ENCODE results near the gene NT5M.

NT5M gene

GRCh38 chr17:17343896-17344506, 40.8 kb downstream of the NT5M start:
- DNase-seq (ENCODE audit: low spot score): no peak

GRCh38 chr17:17344507-17345293, 41.5 kb downstream of the NT5M start:
- no peak for DNase-seq (ENCODE audit: low spot score)

- no peak for DNase-seq (ENCODE audit: low spot score)
Measured at GRCh38 chr17:17345294-17345597, 42.1 kb downstream of the NT5M start.

GRCh38 chr17:17345686-17346427, 42.7 kb downstream of the NT5M start:
- no peak for DNase-seq (ENCODE audit: low spot score)

- DNase-seq (ENCODE audit: low spot score): no peak
Measured at GRCh38 chr17:17346428-17347233, 43.5 kb downstream of the NT5M start.

- no peak for DNase-seq (ENCODE audit: low spot score)
Measured at GRCh38 chr17:17347234-17347955, 44.2 kb downstream of the NT5M start.

GRCh38 chr17:17347956-17348871, 45.0 kb downstream of the NT5M start:
- DNase-seq (ENCODE audit: low spot score): no peak

- DNase-seq (ENCODE audit: low spot score): no peak
Measured at GRCh38 chr17:17348872-17349723, 45.9 kb downstream of the NT5M start.

GRCh38 chr17:17349724-17350106, 46.5 kb downstream of the NT5M start:
- no peak for DNase-seq (ENCODE audit: low spot score)

GRCh38 chr17:17350491-17351355, 47.5 kb downstream of the NT5M start:
- peak; percentile 84 for DNase-seq (ENCODE audit: low spot score)

- DNase-seq (ENCODE audit: low spot score): no peak
Measured at GRCh38 chr17:17351356-17351891, 48.3 kb downstream of the NT5M start.

- DNase-seq (ENCODE audit: low spot score): peak; percentile 53
Measured at GRCh38 chr17:17351901-17352781, 49.0 kb downstream of the NT5M start.

- DNase-seq (ENCODE audit: low spot score): no peak
Measured at GRCh38 chr17:17352836-17353624, 49.9 kb downstream of the NT5M start.

- no peak for DNase-seq (ENCODE audit: low spot score)
Measured at GRCh38 chr17:17353625-17354484, 50.7 kb downstream of the NT5M start.

GRCh38 chr17:17354560-17355349, 51.6 kb downstream of the NT5M start:
- peak; percentile 87 for DNase-seq (ENCODE audit: low spot score)
